ENCODE data around the gene HDAC10.

DNA sequence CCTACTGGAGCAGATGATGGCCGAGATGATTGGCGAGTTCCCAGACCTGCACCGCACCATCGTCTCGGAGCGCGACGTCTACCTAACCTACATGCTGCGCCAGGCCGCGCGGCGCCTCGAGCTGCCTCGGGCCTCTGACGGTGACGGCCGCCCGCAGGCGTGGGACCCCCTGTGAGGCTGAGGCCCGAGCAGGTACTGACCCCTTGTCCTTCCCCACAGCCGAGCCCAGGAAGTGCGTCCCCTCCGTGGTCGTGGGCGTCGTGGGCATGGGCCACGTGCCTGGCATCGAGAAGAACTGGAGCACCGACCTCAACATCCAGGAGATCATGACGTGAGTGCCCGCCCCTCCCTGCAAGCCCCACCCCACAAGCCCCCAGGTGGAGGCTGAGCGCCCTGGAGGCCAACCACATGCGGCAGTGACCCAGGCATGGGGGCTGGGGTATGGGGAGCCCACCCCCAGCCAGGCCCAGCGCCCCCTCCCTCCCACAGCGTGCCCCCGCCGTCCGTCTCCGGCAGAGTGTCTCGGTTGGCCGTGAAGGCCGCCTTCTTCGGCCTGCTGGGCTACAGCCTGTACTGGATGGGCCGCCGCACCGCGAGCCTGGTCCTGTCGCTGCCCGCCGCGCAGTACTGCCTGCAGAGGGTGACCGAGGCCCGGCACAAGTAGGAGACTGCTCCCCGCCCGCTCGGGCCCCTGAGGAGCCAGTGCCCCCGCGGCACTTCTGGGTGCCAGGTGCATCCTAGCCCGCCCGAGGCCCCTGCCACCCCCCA lies 53.0 kb downstream of the HDAC10 start:
- TF ChIP-seq, protein P1, sequence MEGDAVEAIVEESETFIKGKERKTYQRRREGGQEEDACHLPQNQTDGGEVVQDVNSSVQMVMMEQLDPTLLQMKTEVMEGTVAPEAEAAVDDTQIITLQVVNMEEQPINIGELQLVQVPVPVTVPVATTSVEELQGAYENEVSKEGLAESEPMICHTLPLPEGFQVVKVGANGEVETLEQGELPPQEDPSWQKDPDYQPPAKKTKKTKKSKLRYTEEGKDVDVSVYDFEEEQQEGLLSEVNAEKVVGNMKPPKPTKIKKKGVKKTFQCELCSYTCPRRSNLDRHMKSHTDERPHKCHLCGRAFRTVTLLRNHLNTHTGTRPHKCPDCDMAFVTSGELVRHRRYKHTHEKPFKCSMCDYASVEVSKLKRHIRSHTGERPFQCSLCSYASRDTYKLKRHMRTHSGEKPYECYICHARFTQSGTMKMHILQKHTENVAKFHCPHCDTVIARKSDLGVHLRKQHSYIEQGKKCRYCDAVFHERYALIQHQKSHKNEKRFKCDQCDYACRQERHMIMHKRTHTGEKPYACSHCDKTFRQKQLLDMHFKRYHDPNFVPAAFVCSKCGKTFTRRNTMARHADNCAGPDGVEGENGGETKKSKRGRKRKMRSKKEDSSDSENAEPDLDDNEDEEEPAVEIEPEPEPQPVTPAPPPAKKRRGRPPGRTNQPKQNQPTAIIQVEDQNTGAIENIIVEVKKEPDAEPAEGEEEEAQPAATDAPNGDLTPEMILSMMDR (IDR thresholded peaks at IDR 0.05): no peak
- TF ChIP-seq POLR2A (IDR thresholded peaks at IDR 0.05) (no peak), POLR2AphosphoS5 (IDR thresholded peaks at IDR 0.05) (no peak), EP300 (IDR thresholded peaks at IDR 0.05) (no peak)
